Measurements from ENCODE around the gene TDRD15.

GRCh38 chr2:21135585-21135984 is 11.8 kb downstream of the TDRD15 start:
- TF ChIP-seq REST (IDR thresholded peaks at IDR 0.05; ENCODE audit: insufficient read depth in 1 of 2, low read depth in 2 of 2, low read length in 2 of 2) (no peak), POLR2AphosphoS5 (IDR thresholded peaks at IDR 0.05; ENCODE audit: low read depth, low read length) (no peak), SIN3A (IDR thresholded peaks at IDR 0.05; ENCODE audit: borderline replicate concordance, insufficient read depth, low read length) (no peak), FOXP2 (optimal IDR thresholded peaks at IDR 0.05; ENCODE audit: borderline replicate concordance, extremely low read depth, extremely low read length, insufficient read depth) (no peak)
